HG02588 (cell line): ENCODE measurements around the gene SQSTM1.
"Not testable (repeated sequence)": the region's sequence is repeated elsewhere in the genome, so short reads cannot be mapped to it uniquely, and the experiment has no call there.

Experiments
- ATAC-seq: cut with Tn5 transposase; IDR thresholded peaks from one replicate; pipeline ENCODE4 v1.9.1; 2021; ENCODE audit warnings: mild to moderate bottlenecking, moderate library complexity; ENCODE audit not compliant: unreplicated experiment

Gene SQSTM1

DNA sequence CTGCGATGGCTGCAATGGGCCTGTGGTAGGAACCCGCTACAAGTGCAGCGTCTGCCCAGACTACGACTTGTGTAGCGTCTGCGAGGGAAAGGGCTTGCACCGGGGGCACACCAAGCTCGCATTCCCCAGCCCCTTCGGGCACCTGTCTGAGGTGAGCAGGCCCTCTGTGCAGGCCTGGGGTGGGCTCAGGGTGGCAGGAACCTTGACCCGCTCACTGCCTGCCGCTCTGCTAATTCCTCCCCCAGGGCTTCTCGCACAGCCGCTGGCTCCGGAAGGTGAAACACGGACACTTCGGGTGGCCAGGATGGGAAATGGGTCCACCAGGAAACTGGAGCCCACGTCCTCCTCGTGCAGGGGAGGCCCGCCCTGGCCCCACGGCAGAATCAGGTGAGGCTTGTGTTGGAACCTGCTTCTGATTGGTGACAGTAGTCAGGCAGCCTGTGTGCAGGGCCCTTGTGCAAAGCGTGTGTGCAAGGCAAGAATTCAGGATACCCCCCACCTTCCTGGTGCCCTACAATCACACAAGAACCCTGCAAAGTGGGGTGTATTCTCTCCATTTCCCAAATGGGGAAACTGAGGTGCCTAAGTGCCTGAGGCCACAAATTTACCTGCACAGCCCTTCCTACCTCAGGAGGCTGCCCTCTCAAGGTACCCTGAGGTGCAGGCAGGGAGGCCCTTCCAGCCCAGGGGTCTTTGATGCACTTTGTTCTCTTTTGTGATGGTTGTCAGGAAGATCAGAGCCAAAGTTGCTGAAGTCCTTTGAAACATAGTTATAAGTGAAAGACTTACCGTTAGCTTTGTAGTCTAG is 3.4 kb downstream of the SQSTM1 start:
- no peak for ATAC-seq

DNA sequence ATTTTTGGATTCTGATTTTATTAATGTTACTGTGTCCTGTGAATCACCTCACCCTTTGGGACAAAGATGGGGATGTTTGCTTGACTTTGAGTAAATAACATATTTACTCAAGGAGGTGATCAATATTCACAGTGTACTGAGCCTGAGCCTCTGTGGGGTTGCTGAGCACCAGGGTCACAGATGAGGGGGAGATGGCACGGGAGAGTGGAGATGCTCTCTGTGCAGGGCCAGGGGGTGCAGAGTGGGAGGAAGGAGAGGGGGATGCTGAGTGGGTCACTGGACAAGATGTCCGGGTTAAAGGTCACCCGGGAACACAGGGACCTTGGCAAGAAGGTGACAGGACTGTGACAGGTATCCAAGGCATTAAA is 4.0 kb downstream of the SQSTM1 start:
- no peak for ATAC-seq

DNA sequence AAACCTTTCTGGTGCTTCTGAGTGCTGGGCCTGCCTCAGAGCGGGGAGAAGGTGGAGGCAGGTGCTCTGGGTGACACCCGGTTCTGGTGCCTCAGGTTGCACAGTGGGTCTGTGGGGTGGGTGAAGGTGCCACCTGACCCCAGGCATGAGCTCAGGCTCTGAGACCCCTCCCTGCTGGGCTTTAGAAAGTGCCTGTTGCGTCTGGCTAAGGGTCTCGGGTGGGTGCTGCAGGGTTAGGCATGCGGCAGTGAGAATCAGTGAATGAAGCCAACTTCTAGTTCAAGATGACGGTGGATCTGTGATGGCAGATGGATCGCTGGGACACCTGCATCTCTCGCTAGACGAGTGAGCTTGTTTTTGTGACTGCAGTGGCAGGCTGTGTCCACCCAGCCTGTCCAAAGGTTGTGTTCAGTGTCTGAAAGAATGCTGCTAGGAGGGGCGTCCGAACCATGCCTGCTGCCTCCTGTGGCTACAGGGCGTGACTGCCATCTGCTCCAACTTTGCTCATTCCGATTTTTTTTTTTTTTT is 5.0 kb downstream of the SQSTM1 start:
- no peak for ATAC-seq

DNA sequence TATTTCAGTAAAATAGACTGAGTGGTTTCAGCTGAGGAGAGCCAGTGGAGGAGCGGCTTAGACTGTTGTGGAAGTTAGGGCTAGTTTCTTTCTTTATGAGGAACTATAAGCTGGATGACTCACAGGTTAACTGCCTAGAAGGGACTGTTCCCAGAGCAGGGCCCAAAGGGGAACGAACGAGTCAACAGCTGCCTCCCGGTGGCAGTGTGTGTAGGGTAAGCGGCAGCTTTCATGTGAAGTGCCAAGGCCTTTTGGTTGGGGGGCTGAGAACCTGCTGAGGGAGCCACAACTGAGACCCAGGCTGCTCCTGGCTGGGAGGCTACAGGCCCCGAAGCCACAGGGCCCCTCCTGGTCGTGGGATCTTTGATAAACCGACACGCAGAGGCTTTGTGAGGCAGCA is 7.0 kb downstream of the SQSTM1 start:
- ATAC-seq, result no peak

DNA sequence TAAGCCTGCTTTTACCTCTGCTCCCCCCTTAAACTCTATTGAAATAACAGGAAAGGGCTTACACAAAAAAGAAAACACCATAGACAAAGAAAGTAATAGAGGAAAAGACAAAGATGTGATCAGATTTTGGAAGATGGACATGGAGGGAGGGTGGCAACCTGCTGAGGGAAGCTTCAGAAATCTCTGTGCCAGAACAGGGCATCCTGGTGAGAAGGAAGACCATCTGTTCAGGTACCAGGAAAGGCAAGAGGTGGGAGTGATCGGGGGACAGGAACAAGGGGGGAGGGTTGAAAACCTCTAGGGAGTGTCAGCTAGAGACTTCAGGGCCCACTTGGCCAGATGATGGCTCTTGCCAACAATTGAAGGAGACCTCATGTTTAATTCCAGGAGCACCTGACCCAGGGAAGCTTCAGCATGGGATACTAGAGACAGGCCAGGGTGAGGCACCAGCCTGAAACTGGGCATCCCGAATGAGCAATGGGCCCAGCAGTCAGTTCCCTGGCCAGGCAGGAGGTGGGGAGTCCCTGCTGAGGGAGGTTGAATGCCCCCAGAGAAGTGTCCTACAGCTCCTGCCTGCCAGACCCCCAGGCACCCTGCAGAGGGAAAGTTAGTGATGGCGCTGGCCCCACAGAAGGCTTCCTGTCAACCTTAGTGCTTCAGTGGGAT is 8.2 kb downstream of the SQSTM1 start:
- no peak for ATAC-seq

DNA sequence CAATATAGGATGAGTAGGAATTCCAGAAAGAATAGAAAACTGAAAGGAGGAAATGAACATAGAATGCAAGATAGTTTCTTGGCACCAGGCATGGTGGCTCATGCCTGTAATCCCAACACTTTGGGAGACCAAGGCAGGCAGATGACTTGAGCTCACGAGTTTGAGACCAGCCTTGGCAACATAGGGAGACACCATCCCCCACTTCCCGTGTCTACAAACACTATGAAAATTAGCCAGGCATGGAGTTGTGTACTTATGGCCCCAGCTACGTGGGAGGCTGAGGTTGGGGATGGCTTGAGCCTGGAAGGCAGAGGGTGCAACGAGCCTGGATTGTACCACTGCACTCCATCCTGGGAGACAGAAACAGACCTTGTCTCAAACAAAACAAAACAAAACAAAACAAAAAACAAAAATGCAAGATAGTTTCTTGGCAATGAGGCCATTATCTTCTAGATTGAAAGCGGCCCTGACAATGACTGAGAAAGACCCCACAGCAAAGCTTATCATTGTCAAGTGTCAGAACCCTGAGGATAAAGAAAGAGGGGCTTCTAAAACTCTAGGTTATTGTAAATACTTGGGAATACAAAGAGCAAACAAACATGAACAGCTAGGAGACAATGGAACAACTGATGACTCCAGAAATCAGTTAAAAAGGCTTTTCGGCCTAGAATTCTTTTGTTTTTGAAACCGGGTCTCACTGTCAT is 9.2 kb downstream of the SQSTM1 start:
- no peak for ATAC-seq

DNA sequence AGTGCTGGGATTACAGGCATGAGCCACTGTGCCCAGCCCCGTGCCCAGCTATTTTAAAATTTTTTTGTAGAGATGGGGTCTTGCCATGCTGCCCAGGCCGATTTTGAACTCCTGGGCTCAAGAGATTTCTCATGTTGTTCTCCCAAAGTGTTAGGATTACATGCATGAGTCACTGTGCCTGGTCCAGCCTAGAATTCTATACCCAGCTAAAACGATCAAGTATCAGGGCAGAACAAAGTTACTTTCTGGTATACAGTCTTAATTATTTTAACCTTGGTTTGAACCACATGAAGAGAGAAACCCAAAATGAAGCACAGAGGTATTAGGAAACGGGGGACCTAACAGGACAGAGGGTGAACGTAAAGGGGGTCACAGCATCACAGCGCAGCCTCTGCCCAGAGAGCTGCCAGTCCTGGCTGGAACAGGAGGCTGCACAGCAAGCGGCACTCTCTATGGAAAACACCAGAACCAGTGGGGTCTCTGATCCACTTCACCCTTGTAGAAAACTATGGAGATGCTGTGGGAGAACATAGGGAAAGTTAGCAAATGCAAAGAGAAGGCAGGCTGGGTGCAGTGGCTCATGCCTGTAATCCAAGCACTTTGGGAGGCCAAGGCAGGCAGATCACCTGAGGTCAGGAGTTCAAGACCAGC is 10.2 kb downstream of the SQSTM1 start:
- ATAC-seq, result no peak

DNA sequence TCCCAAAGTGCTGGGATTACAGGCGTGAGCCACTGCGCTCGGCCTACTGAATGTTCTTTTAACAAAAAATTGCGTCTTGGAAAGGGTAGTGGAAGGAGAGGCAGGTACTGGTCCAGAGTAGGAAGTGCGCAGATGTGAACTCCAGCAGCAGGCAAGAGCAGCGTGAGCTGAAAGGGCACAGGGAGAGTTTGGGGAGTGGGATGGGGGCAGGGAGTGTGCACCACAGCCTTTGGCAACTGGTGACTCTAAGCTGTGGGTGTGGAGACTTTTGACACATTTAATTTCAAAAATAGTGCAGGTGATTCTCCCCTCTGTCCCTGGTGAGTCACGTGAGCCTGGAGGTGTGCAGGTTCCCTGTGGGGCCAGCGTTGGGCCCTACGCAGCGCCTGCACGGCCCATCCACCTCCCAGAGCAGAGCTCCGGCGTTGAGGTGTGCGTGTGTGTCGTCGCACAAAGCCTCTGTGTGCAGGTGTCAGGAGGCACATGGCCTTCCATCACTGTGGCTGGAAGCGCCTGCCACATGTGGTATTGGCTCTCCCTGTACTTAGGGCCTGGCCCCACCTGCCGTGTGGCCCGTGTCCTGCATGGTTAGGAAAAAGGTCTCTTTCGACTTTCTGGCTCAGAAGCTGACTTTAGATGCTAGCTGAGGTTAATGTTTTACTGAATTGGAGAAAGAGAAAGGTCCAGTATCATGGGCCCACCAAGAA is 11.5 kb downstream of the SQSTM1 start:
- ATAC-seq, result no peak

DNA sequence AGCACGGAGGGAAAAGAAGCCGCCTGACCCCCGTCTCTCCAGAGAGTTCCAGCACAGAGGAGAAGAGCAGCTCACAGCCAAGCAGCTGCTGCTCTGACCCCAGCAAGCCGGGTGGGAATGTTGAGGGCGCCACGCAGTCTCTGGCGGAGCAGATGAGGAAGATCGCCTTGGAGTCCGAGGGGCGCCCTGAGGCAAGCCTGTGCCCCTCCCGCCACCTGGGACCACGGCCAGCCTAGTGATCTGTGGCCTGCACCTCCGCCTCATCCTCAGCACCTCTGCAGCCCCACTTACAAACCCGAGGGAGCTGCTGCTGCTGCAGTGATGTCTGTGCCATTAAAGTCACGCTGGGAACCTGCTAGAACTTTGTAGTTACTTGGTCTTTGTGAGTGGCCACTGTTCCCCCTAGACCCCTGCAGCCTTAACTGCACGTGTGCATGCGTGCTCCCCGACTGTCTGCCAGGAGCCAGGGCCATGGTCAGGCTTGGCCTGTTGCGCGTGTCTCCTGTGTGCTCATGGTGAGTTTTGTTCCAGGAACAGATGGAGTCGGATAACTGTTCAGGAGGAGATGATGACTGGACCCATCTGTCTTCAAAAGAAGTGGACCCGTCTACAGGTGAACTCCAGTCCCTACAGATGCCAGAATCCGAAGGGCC is 12.5 kb downstream of the SQSTM1 start:
- no peak for ATAC-seq

DNA sequence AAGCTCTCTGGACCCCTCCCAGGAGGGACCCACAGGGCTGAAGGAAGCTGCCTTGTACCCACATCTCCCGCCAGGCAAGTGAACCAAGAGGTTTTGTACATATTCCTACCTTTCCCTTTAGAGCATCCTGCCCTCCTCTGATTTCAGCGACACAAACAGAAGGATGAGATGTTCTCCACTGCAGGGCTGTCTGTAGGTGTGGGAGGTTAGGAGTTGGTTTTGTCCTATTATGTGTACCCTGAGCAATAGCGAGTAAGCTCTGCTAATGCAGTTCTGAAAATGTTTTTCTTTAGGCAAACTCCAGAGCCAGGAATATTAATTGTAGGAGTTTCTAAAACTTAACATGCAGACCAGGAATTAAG is 13.0 kb downstream of the SQSTM1 start:
- ATAC-seq, result no peak

DNA sequence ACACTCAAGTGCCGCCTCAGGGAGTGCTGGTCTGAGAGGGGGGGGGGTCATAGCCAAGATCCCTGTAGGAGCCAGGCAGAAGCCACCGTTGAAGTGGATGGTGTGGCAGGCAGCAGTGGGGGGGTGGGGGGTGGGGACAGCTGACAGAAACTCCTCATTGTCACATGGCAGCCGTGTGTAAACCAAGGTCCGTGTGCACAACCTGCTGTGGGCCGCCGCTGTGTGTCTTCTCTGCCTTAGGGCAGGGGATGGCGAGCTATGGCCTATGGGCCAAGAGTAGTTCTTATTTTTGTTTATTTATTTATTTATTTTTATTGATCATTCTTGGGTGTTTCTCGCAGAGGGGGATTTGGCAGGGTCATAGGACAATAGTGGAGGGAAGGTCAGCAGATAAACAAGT is 13.4 kb downstream of the SQSTM1 start:
- no peak for ATAC-seq

DNA sequence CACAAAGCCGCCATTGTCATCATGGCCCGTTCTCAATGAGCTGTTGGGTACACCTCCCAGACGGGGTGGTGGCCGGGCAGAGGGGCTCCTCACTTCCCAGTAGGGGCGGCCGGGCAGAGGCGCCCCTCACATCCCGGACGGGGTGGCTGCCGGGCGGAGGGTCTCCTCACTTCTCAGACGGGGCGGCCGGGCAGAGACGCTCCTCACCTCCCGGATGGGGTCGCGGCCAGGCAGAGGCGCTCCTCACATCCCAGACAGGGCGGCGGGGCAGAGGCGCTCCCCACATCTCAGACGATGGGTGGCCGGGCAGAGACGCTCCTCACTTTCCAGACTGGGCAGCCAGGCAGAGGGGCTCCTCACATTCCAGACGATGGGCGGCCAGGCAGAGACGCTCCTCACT is 14.2 kb downstream of the SQSTM1 start:
- ATAC-seq, result not testable (repeated sequence)

DNA sequence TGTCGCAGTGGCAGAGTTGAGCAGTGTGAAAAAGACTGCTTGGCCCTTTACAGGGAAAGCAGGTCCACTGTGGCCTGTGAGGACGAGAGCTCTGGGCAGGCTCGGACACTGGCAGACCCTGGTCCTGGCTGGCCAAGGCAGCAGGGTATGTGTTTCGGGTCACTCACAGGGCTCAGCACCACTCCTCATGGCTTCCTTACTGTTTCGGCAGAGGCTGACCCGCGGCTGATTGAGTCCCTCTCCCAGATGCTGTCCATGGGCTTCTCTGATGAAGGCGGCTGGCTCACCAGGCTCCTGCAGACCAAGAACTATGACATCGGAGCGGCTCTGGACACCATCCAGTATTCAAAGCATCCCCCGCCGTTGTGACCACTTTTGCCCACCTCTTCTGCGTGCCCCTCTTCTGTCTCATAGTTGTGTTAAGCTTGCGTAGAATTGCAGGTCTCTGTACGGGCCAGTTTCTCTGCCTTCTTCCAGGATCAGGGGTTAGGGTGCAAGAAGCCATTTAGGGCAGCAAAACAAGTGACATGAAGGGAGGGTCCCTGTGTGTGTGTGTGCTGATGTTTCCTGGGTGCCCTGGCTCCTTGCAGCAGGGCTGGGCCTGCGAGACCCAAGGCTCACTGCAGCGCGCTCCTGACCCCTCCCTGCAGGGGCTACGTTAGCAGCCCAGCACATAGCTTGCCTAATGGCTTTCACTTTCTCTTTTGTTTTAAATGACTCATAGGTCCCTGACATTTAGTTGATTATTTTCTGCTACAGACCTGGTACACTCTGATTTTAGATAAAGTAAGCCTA is 15.7 kb downstream of the SQSTM1 start:
- ATAC-seq, result no peak

DNA sequence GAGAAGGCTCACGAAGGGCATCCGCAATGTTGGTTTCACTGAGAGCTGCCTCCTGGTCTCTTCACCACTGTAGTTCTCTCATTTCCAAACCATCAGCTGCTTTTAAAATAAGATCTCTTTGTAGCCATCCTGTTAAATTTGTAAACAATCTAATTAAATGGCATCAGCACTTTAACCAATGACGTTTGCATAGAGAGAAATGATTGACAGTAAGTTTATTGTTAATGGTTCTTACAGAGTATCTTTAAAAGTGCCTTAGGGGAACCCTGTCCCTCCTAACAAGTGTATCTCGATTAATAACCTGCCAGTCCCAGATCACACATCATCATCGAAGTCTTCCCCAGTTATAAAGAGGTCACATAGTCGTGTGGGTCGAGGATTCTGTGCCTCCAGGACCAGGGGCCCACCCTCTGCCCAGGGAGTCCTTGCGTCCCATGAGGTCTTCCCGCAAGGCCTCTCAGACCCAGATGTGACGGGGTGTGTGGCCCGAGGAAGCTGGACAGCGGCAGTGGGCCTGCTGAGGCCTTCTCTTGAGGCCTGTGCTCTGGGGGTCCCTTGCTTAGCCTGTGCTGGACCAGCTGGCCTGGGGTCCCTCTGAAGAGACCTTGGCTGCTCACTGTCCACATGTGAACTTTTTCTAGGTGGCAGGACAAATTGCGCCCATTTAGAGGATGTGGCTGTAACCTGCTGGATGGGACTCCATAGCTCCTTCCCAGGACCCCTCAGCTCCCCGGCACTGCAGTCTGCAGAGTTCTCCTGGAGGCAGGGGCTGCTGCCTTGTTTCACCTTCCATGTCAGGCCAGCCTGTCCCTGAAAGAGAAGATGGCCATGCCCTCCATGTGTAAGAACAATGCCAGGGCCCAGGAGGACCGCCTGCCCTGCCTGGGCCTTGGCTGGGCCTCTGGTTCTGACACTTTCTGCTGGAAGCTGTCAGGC is 16.6 kb downstream of the SQSTM1 start:
- no peak for ATAC-seq

DNA sequence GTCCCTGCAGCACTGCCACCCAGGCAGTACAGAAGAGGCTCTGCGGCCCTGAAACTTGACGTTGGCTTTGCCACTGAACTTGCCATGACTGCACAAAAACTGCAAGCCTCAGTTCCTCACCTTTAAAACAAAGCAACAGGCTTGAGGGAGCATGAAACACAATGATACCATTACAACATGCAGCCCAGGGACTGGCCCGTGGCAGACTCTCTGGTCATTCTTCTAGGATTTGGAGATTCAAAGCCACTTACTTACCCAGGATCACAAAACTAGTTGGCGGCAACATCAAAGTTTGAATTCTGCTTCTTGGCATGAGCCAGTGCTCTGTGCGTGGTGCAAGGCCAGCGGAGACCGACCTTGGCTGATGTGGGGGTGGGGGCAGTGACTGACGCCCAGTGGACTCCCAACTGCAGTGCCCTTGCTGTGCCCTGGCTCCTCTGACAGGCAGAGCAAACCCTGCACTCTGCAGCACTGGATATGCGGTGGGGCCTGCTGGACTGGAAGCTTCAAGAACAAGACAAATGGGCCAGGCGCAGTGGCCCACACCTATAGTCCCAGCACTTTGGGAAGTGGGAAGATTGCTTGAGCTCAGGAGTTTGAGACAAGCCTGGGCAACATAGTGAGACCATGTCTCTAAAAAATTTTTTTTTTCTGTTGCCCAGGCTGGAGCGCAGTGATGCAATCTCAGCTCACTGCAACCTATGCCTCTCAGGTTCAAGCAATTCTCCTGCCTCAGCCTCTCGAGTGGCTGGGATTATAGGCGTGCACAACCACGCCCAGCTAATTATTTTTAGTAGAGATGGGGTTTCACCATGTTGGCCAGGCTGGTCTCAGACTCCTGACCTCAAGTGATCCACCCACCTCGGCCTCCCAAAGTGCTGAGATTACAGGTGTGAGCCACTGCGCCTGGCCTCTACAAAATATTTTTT is 18.9 kb downstream of the SQSTM1 start:
- ATAC-seq, result no peak

DNA sequence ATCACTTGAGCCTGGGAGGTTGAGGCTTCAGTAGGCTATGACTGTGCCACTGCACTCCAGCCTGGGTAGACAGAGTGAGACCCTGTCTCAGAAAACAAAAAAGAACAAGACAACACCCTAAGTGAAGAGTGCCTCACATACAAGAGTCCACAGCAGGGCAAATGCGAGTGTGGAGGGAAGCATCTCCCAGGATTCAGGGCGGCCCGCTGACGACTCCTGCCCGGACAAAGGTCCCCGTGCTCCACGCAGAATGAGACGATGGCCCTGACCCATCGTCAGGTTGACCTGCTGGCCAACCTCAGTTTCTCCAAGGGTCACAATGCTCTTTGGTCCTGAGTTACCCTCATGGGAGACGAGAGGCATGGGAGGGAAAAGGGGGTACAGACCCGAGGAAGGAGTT is 19.6 kb downstream of the SQSTM1 start:
- ATAC-seq, result no peak

DNA sequence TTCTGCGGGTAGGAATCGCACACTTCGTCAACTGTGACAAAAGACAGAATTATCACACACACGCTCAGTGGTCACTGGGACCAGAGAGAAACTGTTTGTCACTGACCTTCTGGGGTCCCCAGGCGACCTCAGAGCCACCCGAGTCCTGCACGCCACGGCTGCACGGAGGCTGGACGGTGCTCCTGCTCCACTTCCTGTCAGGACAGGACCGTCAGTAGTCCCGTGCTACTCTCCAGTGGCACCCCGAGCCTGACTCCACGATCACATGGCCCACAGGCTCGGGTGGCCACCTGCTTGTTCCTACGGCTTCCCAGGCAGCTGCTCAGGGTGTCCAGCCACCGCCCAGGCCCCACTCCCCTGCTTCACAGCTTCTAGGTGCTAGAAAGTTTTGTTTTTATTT is 20.1 kb downstream of the SQSTM1 start:
- ATAC-seq, result no peak
